ENCODE data around the gene SLC7A8.

DNA sequence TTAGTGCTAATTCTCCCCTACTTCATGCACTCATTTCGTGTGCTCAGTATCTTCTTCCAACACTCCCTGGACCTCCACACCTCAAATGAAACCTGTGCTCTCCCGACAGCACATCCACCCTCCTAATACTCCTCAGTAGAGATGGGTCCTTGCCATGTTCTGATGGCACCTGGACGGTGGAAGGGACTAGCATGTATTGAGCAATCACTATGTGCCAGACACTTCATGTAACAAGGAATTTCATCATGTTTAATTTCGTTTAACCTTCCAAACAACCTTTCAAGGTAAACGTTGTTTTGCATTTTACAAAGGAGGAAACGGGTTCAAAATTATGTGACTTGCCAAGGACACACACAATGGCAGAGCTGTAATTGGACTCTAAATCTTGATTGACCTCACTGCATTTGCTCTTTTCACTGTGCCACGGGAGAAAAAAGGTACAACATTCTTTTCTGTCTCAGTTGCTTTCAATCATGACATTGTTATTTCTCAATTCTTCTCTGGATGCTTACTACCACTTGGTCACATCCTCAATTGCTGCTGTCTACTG is 12.2 kb upstream of the SLC7A8 start:
- TF ChIP-seq CTCF (IDR thresholded peaks at IDR 0.05) (no peak), POLR2A (IDR thresholded peaks at IDR 0.05) (no peak)

All from heart left ventricle (tissue), 13 donors.